ENCODE data around the gene OXCT1.

- TF ChIP-seq POLR2AphosphoS5 (IDR thresholded peaks at IDR 0.05; ENCODE audit: low read depth, low read length) (no peak), TAF1 (IDR thresholded peaks at IDR 0.05; ENCODE audit: borderline replicate concordance, insufficient read depth, low read length) (no peak), REST (IDR thresholded peaks at IDR 0.05; ENCODE audit: insufficient read depth in 1 of 2, low read depth in 2 of 2, low read length in 2 of 2) (no peak), SIN3A (IDR thresholded peaks at IDR 0.05; ENCODE audit: borderline replicate concordance, insufficient read depth, low read length) (no peak), FOXP2 (optimal IDR thresholded peaks at IDR 0.05; ENCODE audit: borderline replicate concordance, extremely low read depth, extremely low read length, insufficient read depth) (no peak)
Observed at GRCh38 chr5:41763081-41763480, 107.1 kb downstream of the OXCT1 start.

Data from PFSK-1 (cell line).